HFF-Myc (cell line): Measurements from ENCODE around the gene ZBTB42.

ENCODE experiments used
- DNase-seq: peaks from one replicate; pipeline ENCODE4 v3.0.0-alpha.2; 2011; ENCODE audit warnings: low read depth; ENCODE audit errors: extremely low read depth
- H3K4me3 ChIP-seq: replicated peaks from 2 replicates; pipeline ENCODE4 v1.5.1; 2011; ENCODE audit warnings: low read depth, mild to moderate bottlenecking, control low read depth, low read length
- CTCF ChIP-seq: IDR thresholded peaks from 2 replicates; pipeline ENCODE4 v1.5.1; 2012; ENCODE audit warnings: mild to moderate bottlenecking, low read depth, low read length, control low read depth; ENCODE audit errors: missing control alignments

ZBTB42 gene

GRCh38 chr14:104792945-104793702 is 7.8 kb upstream of the ZBTB42 start:
- H3K4me3 ChIP-seq, result peak overlapping the region; percentile 76
- TF ChIP-seq CTCF, result no peak

GRCh38 chr14:104793703-104793959 is 7.3 kb upstream of the ZBTB42 start:
- DNase-seq, result no peak
- peak overlapping the region; percentile 76 for H3K4me3 ChIP-seq
- TF ChIP-seq CTCF, result no peak

More at GRCh38 chr14:104792945-104793702, 7.8 kb upstream of the ZBTB42 start:
- DNase-seq, result no peak

GRCh38 chr14:104794099-104794498 is 6.8 kb upstream of the ZBTB42 start:
- peak; percentile 37 for DNase-seq
- peak overlapping the region; percentile 76 for H3K4me3 ChIP-seq

GRCh38 chr14:104794631-104794992 is 6.3 kb upstream of the ZBTB42 start:
- no peak for DNase-seq
- no peak for TF ChIP-seq CTCF
- H3K4me3 ChIP-seq, result peak overlapping the region; percentile 76

More at GRCh38 chr14:104794099-104794498, 6.8 kb upstream of the ZBTB42 start:
- no peak for TF ChIP-seq CTCF

GRCh38 chr14:104794993-104795780 is 5.7 kb upstream of the ZBTB42 start, which contains the start of gene AKT1:
Gene AKT1 (minus strand): TSS chr14:104795748. CDS start chr14:104792643, 3,105 bp downstream.
- no peak for DNase-seq
- peak within 1 kb of the TSS; percentile 76 for H3K4me3 ChIP-seq
- TF ChIP-seq CTCF, result no peak

GRCh38 chr14:104795781-104796686 is 4.9 kb upstream of the ZBTB42 start:
- no peak for TF ChIP-seq CTCF
- DNase-seq, result no peak

More at GRCh38 chr14:104795781-104796686, 4.9 kb upstream of the ZBTB42 start:
- H3K4me3 ChIP-seq, result peak overlapping the region; percentile 36
